SK-MEL-5 (cell line): Measurements from ENCODE around the gene ZBED1. TPM values are rescaled to one million over a fixed set of nuclear protein-coding genes. Genes with fewer than 3 reads are reported as not detected.

Source experiments
- DNase-seq: peaks from one replicate; pipeline ENCODE4 v3.0.0-alpha.2; 2016; ENCODE audit warnings: low read depth, low spot score
- in situ Hi-C: cut with HindIII; loops from 2 replicates; pipeline ENCODE4 v1.10.0; 2016; ENCODE audit warnings: low sequenced_read_pairs, high pct_unique_total_duplicates, low pct_unique_long_range_greater_than_20kb
- total RNA-seq: library from RNA; depleted of rRNA; stranded (reverse); fragments of >200 nt; shearing (Covaris generic); gene quantifications from 2 replicates; pipeline ENCODE4 v1.2.3, GENCODE V29; 2014

The ZBED1 gene
- total RNA-seq, 1 experiment from 2014 or later: 19.1 TPM

GRCh38 chrX:2502668-2503519 lies 2.1 kb upstream of the ZBED1 start:
- peak; percentile 53 for DNase-seq
- in situ Hi-C loops: no loop called here

GRCh38 chrX:2502120-2502667 lies 1.4 kb upstream of the ZBED1 start:
- in situ Hi-C loops: no loop called here

GRCh38 chrX:2501559-2502102 lies 855 bp upstream of the ZBED1 start:
- no peak for DNase-seq
- in situ Hi-C loops: no loop called here

More at GRCh38 chrX:2502120-2502667, 1.4 kb upstream of the ZBED1 start:
- DNase-seq: no peak

GRCh38 chrX:2500091-2500802 lies 529 bp downstream of the ZBED1 start:
- peak; percentile 14 for DNase-seq
- in situ Hi-C loops: no loop called here

- no peak for DNase-seq
- in situ Hi-C loops: no loop called here
Observed at GRCh38 chrX:2499507-2499906, 1.3 kb downstream of the ZBED1 start.

GRCh38 chrX:2498781-2499302 lies 1.9 kb downstream of the ZBED1 start:
- peak; percentile 41 for DNase-seq
- in situ Hi-C loops: no loop called here

GRCh38 chrX:2497961-2498780 lies 2.6 kb downstream of the ZBED1 start:
- in situ Hi-C loops: no loop called here
- peak; percentile 15 for DNase-seq

GRCh38 chrX:2495595-2495994 lies 5.2 kb downstream of the ZBED1 start:
- in situ Hi-C loops: no loop called here
- no peak for DNase-seq

- in situ Hi-C loops: no loop called here
- no peak for DNase-seq
Observed at GRCh38 chrX:2492531-2493218, 8.1 kb downstream of the ZBED1 start.

- in situ Hi-C loops: no loop called here
- DNase-seq: no peak
Observed at GRCh38 chrX:2490634-2491033, 10.1 kb downstream of the ZBED1 start.

GRCh38 chrX:2489446-2490445 lies 11.0 kb downstream of the ZBED1 start:
- DNase-seq: no peak

GRCh38 chrX:2488621-2489285 lies 12.0 kb downstream of the ZBED1 start:
- in situ Hi-C loops: no loop called here
- DNase-seq: no peak

More at GRCh38 chrX:2489446-2490445, 11.0 kb downstream of the ZBED1 start:
- in situ Hi-C loops: no loop called here

- in situ Hi-C loops: no loop called here
- DNase-seq: no peak
Observed at GRCh38 chrX:2487366-2487765, 13.4 kb downstream of the ZBED1 start.

- DNase-seq: no peak
- in situ Hi-C loops: no loop called here
Observed at GRCh38 chrX:2486476-2487133, 14.2 kb downstream of the ZBED1 start.
